ENCODE measurements around the gene MUC2.

GRCh38 chr11:1033016-1033798 lies 41.5 kb upstream of the MUC2 start:
- no peak for TF ChIP-seq CTCF (IDR thresholded peaks at IDR 0.05; ENCODE audit: insufficient read depth, low read depth, low read length)
- TF ChIP-seq EZH2 (IDR thresholded peaks at IDR 0.05; ENCODE audit: insufficient read depth, low read length) = no peak

Data from astrocyte (in vitro differentiated cells and primary cell).